Activated CD8-positive, alpha-beta memory T cell treated with anti-CD3 and anti-CD28 coated beads, Interleukin-2, amount 50 U/mL, for 48 hours (primary cell): ENCODE measurements around the gene STK32A.

Experiments used
- DNase-seq: peaks from one replicate; pipeline ENCODE4 v3.0.0-alpha.2; 2020

The STK32A gene

GRCh38 chr5:147267082-147267832 lies 32.4 kb downstream of the STK32A start:
- DNase-seq, result no peak

- no peak for DNase-seq
Observed at GRCh38 chr5:147276497-147276896, 41.7 kb downstream of the STK32A start.

GRCh38 chr5:147286296-147286695 lies 51.5 kb downstream of the STK32A start:
- no peak for DNase-seq

- DNase-seq, result no peak
Observed at GRCh38 chr5:147287110-147287509, 52.3 kb downstream of the STK32A start.

- no peak for DNase-seq
Observed at GRCh38 chr5:147290261-147290660, 55.4 kb downstream of the STK32A start.

- no peak for DNase-seq
Observed at GRCh38 chr5:147303251-147303650, 68.4 kb downstream of the STK32A start.

GRCh38 chr5:147303976-147304375 lies 69.2 kb downstream of the STK32A start:
- DNase-seq, result no peak

- DNase-seq, result no peak
Observed at GRCh38 chr5:147305147-147305546, 70.3 kb downstream of the STK32A start.

GRCh38 chr5:147306351-147306750 lies 71.5 kb downstream of the STK32A start:
- no peak for DNase-seq

- DNase-seq, result no peak
Observed at GRCh38 chr5:147307170-147307569, 72.3 kb downstream of the STK32A start.

GRCh38 chr5:147309621-147310020 lies 74.8 kb downstream of the STK32A start:
- no peak for DNase-seq

- no peak for DNase-seq
Observed at GRCh38 chr5:147310059-147310704, 75.4 kb downstream of the STK32A start.

- no peak for DNase-seq
Observed at GRCh38 chr5:147317978-147318684, 83.3 kb downstream of the STK32A start.

GRCh38 chr5:147321569-147321968 lies 86.7 kb downstream of the STK32A start:
- DNase-seq, result no peak

GRCh38 chr5:147327421-147327820 lies 92.6 kb downstream of the STK32A start:
- DNase-seq, result no peak

GRCh38 chr5:147327905-147328304 lies 93.1 kb downstream of the STK32A start:
- no peak for DNase-seq

GRCh38 chr5:147332658-147333057 lies 97.8 kb downstream of the STK32A start:
- no peak for DNase-seq

GRCh38 chr5:147336876-147337275 lies 102.0 kb downstream of the STK32A start:
- no peak for DNase-seq

- DNase-seq, result no peak
Observed at GRCh38 chr5:147339313-147339712, 104.5 kb downstream of the STK32A start.

GRCh38 chr5:147340941-147341340 lies 106.1 kb downstream of the STK32A start:
- DNase-seq, result no peak

- no peak for DNase-seq
Observed at GRCh38 chr5:147341345-147341744, 106.5 kb downstream of the STK32A start.

- no peak for DNase-seq
Observed at GRCh38 chr5:147344861-147345260, 110.0 kb downstream of the STK32A start.

GRCh38 chr5:147346006-147346561 lies 111.3 kb downstream of the STK32A start:
- DNase-seq, result no peak

GRCh38 chr5:147348046-147348445 lies 113.2 kb downstream of the STK32A start:
- no peak for DNase-seq
